Neuronal stem cell (in vitro differentiated cells): ENCODE results near the gene IFT57.

ENCODE experiments used
- DNase-seq: peaks from one replicate; pipeline ENCODE4 v3.0.0-alpha.2; 2013; ENCODE audit warnings: low spot score
- H2AFZ ChIP-seq: one replicate; pipeline ENCODE4 v1.6.1; 2013; ENCODE audit warnings: mild to moderate bottlenecking, low read length, inconsistent platforms
- H2AK5ac ChIP-seq: 2 replicates; pipeline ENCODE4 v1.6.1; 2013; ENCODE audit warnings: low read depth, mild to moderate bottlenecking, inconsistent platforms, low read length, moderate library complexity, mixed read lengths
- H2BK120ac ChIP-seq: 2 replicates; pipeline ENCODE4 v1.6.1; 2013; ENCODE audit warnings: low read depth, mild to moderate bottlenecking, inconsistent platforms, low read length, moderate library complexity, mixed read lengths
- H2BK12ac ChIP-seq: one replicate; pipeline ENCODE4 v1.6.1; 2013; ENCODE audit warnings: low read length, inconsistent platforms
- H2BK15ac ChIP-seq: 2 replicates; pipeline ENCODE4 v1.6.1; 2013; ENCODE audit warnings: mild to moderate bottlenecking, low read length, inconsistent platforms, mixed read lengths
- H2BK5ac ChIP-seq: one replicate; pipeline ENCODE4 v1.6.1; 2013; ENCODE audit warnings: inconsistent platforms, mild to moderate bottlenecking, low read length, moderate library complexity
- H3K14ac ChIP-seq: one replicate; pipeline ENCODE4 v1.6.1; 2013; ENCODE audit warnings: low read length, inconsistent platforms
- H3K18ac ChIP-seq: 2 replicates; pipeline ENCODE4 v1.6.1; 2013; ENCODE audit warnings: low read length, inconsistent platforms
- H3K23ac ChIP-seq: 2 replicates; pipeline ENCODE4 v1.6.1; 2013; ENCODE audit warnings: low read depth, mild to moderate bottlenecking, mixed read lengths, low read length, inconsistent platforms; ENCODE audit not compliant: poor library complexity
- H3K27ac ChIP-seq: replicated peaks from 3 replicates; pipeline ENCODE4 v1.5.1; 2013; ENCODE audit warnings: low read length, inconsistent platforms
- H3K27me3 ChIP-seq, 3 experiments: 2 replicates each; pipeline ENCODE4 v1.6.1; 2013; ENCODE audit warnings: low read length in 3 of 3, mild to moderate bottlenecking in 2 of 3, inconsistent platforms in 1 of 3, low read depth in 1 of 3, mixed read lengths in 1 of 3, moderate library complexity in 1 of 3; ENCODE audit not compliant: control insufficient read depth in 3 of 3, insufficient read depth in 3 of 3
- H3K36me3 ChIP-seq, 2 donors: replicated peaks in 1 of 2; 2 replicates each; pipeline ENCODE4 v1.6.1; 2013; ENCODE audit warnings: low read length in 2 of 2; ENCODE audit not compliant: control insufficient read depth in 2 of 2, insufficient read depth in 2 of 2
- H3K4ac ChIP-seq: 2 replicates; pipeline ENCODE4 v1.6.1; 2013; ENCODE audit warnings: inconsistent platforms, mild to moderate bottlenecking, low read length, moderate library complexity
- H3K4me1 ChIP-seq, 2 donors: 1 replicate in 1 of 2; 2 replicates in 1 of 2; pipeline ENCODE4 v1.6.1; 2013; ENCODE audit warnings: low read length in 2 of 2, low read depth in 1 of 2; ENCODE audit not compliant: control insufficient read depth in 2 of 2, insufficient read depth in 1 of 2
- H3K4me2 ChIP-seq: one replicate; pipeline ENCODE4 v1.6.1; 2013; ENCODE audit warnings: mild to moderate bottlenecking, low read length, inconsistent platforms; ENCODE audit not compliant: insufficient read depth, poor library complexity, severe bottlenecking
- H3K4me3 ChIP-seq, 2 donors: 2 replicates each; pipeline ENCODE4 v1.5.1; 2013; ENCODE audit warnings: low read length in 2 of 2, mild to moderate bottlenecking in 2 of 2, inconsistent platforms in 1 of 2, moderate library complexity in 1 of 2
- H3K79me1 ChIP-seq: one replicate; pipeline ENCODE4 v1.6.1; 2013; ENCODE audit warnings: low read depth, mild to moderate bottlenecking, inconsistent platforms, low read length, moderate library complexity
- H3K9ac ChIP-seq: one replicate; pipeline ENCODE4 v1.6.1; 2013; ENCODE audit warnings: mild to moderate bottlenecking, low read depth, low read length, inconsistent platforms; ENCODE audit not compliant: poor library complexity
- H3K9me3 ChIP-seq, 2 donors: replicated peaks in 1 of 2; 2 replicates each; pipeline versions ENCODE3 to v1.6.1; 2013; ENCODE audit warnings: low read length in 2 of 2, mild to moderate bottlenecking in 2 of 2, inconsistent platforms in 1 of 2, low read depth in 1 of 2, mixed read lengths in 1 of 2, moderate library complexity in 1 of 2; ENCODE audit not compliant: control insufficient read depth in 2 of 2, insufficient read depth in 1 of 2
- H4K8ac ChIP-seq: one replicate; pipeline ENCODE4 v1.6.1; 2013; ENCODE audit warnings: low read depth, mild to moderate bottlenecking, inconsistent platforms, low read length, moderate library complexity
- H4K91ac ChIP-seq: one replicate; pipeline ENCODE4 v1.6.1; 2013; ENCODE audit warnings: low read length, low read depth, mild to moderate bottlenecking, inconsistent platforms; ENCODE audit not compliant: poor library complexity
- WGBS, 2 donors: extraction: QIAGEN DNeasy Blood & Tissue Kit; methylation state at CpG; one replicate each; pipeline ENCODE4 v1.1.7; 2013; ENCODE audit warnings: missing lambda C conversion rate in 2 of 2, mixed read lengths in 1 of 2; ENCODE audit not compliant: insufficient read length in 2 of 2, insufficient replicate concordance in 1 of 2; ENCODE audit errors: extremely low coverage in 2 of 2; 5-methylcytosine and 5-hydroxymethylcytosine counted together

The IFT57 gene

GRCh38 chr3:108133858-108134554, 88.2 kb downstream of the IFT57 start:
- Histone ChIP-seq H3K23ac (no peak overlapping the region), H4K91ac (no peak overlapping the region), H3K79me1 (no peaks in the 10 kb centered on the region), H2AK5ac (no peak overlapping the region), H3K4me2 (no peak overlapping the region), H3K36me3 (no peaks in the 10 kb centered on the region), H2AFZ (no peak overlapping the region), H3K4me1 (peaks cover 4 to 15% of the 10 kb centered on the region in 2 donors), H3K9me3 (no peaks in the 10 kb centered on the region), H2BK120ac (no peak overlapping the region), H3K9ac (no peak overlapping the region), H3K18ac (no peak overlapping the region), H2BK5ac (no peak overlapping the region), H3K4me3 (no peak overlapping the region), H3K14ac (no peak overlapping the region), H3K27me3 (no peaks in the 10 kb centered on the region), H3K27ac (no peak overlapping the region), H4K8ac (no peak overlapping the region), H3K4ac (no peak overlapping the region), H2BK12ac (no peak overlapping the region), H2BK15ac (no peak overlapping the region)
- no CpG with 5 or more reads among the region's 5 CpGs for WGBS, 2 donors
- no peak for DNase-seq

GRCh38 chr3:108133048-108133369, 89.2 kb downstream of the IFT57 start:
- H2BK12ac ChIP-seq = no peak overlapping the region
- no peak overlapping the region for H3K14ac ChIP-seq
- no peak overlapping the region for H3K23ac ChIP-seq
- H3K4me2 ChIP-seq = no peak overlapping the region
- H3K4ac ChIP-seq = no peak overlapping the region
- H2AK5ac ChIP-seq = no peak overlapping the region
- no peak overlapping the region for H2BK15ac ChIP-seq
- H2BK5ac ChIP-seq = no peak overlapping the region
- H3K4me3 ChIP-seq = no peak overlapping the region
- H3K27me3 ChIP-seq = no peaks in the 10 kb centered on the region
- H4K91ac ChIP-seq = no peak overlapping the region
- H4K8ac ChIP-seq = no peak overlapping the region
- no peak for DNase-seq
- H3K79me1 ChIP-seq = no peaks in the 10 kb centered on the region
- H2BK120ac ChIP-seq = no peak overlapping the region
- H3K27ac ChIP-seq = no peak overlapping the region
- H3K9me3 ChIP-seq = no peaks in the 10 kb centered on the region
- no peak overlapping the region for H3K18ac ChIP-seq
- H3K9ac ChIP-seq = no peak overlapping the region
- H2AFZ ChIP-seq = no peak overlapping the region
- no peaks in the 10 kb centered on the region for H3K36me3 ChIP-seq
- H3K4me1 ChIP-seq = peaks cover 4 to 15% of the 10 kb centered on the region in 2 donors

GRCh38 chr3:108131475-108132134, 90.6 kb downstream of the IFT57 start:
- no CpG with 5 or more reads among the region's 9 CpGs for WGBS, 2 donors
- Histone ChIP-seq H3K4me3 (no peak overlapping the region), H3K27me3 (no peaks in the 10 kb centered on the region), H2BK12ac (no peak overlapping the region), H3K9ac (no peak overlapping the region), H2BK120ac (no peak overlapping the region), H3K4ac (no peak overlapping the region), H3K4me1 (peaks cover 2 to 17% of the 10 kb centered on the region in 2 donors), H3K23ac (no peak overlapping the region), H3K18ac (peak overlapping the region; percentile 52), H3K36me3 (no peaks in the 10 kb centered on the region), H3K9me3 (no peaks in the 10 kb centered on the region), H2BK5ac (no peak overlapping the region), H2AFZ (peak overlapping the region; percentile 23), H3K4me2 (no peak overlapping the region), H2AK5ac (no peak overlapping the region), H4K8ac (no peak overlapping the region), H2BK15ac (no peak overlapping the region), H4K91ac (no peak overlapping the region), H3K79me1 (no peaks in the 10 kb centered on the region), H3K14ac (no peak overlapping the region), H3K27ac (no peak overlapping the region)
- no peak for DNase-seq

GRCh38 chr3:108130701-108131474, 91.3 kb downstream of the IFT57 start:
- no peaks in the 10 kb centered on the region for H3K27me3 ChIP-seq
- no peak overlapping the region for H4K91ac ChIP-seq
- no peak overlapping the region for H2BK12ac ChIP-seq
- no peak for DNase-seq
- peaks cover 4 to 19% of the 10 kb centered on the region in 2 donors for H3K4me1 ChIP-seq
- no peak overlapping the region for H3K9ac ChIP-seq
- H2AFZ ChIP-seq = no peak overlapping the region
- H3K36me3 ChIP-seq = no peaks in the 10 kb centered on the region
- H3K4me2 ChIP-seq = no peak overlapping the region
- no peak overlapping the region for H4K8ac ChIP-seq
- no peak overlapping the region for H2BK120ac ChIP-seq
- no peak overlapping the region for H3K23ac ChIP-seq
- H3K79me1 ChIP-seq = no peaks in the 10 kb centered on the region
- H2AK5ac ChIP-seq = no peak overlapping the region
- no peak overlapping the region for H3K18ac ChIP-seq
- no peak overlapping the region for H2BK5ac ChIP-seq
- no peak overlapping the region for H2BK15ac ChIP-seq
- no peaks in the 10 kb centered on the region for H3K9me3 ChIP-seq
- H3K27ac ChIP-seq = no peak overlapping the region
- H3K14ac ChIP-seq = no peak overlapping the region
- no peak overlapping the region for H3K4me3 ChIP-seq
- no peak overlapping the region for H3K4ac ChIP-seq
